Heart left ventricle (tissue), 16 donors: ENCODE results near the gene HSD11B2. TPM values are rescaled to one million over a fixed set of nuclear protein-coding genes. Genes with fewer than 3 reads are reported as not detected.

Experiments used
- ATAC-seq, 4 donors: fragments of 200-7000 bp; cut with Tn5 transposase; one replicate each; pipeline ENCODE4 v1.9.1; 2020 to 2022; ENCODE audit warnings: moderate library complexity in 4 of 4, mild to moderate bottlenecking in 3 of 4, moderate number of reproducible peaks in 1 of 4
- DNase-seq, 5 donors: peaks; one replicate each; pipeline ENCODE4 v3.0.0-alpha.2; 2020
- H3K27ac ChIP-seq, 12 donors: fragments of 200-600 bp; sonication (generic) in 4 of 12; one replicate each; pipeline versions ENCODE4 v1.5.0 to v1.8.0; 2016 to 2022; ENCODE audit warnings: mild to moderate bottlenecking in 2 of 12
- H3K27me3 ChIP-seq, 9 donors: fragments of 200-600 bp; sonication (generic) in 2 of 9; one replicate each; pipeline versions ENCODE4 v1.5.1 to v1.8.0; 2016 to 2022; ENCODE audit warnings: mild to moderate bottlenecking in 3 of 9
- H3K36me3 ChIP-seq, 9 donors: fragments of 200-600 bp; sonication (generic) in 2 of 9; one replicate each; pipeline versions ENCODE4 v1.5.0 to v1.8.0; 2018 to 2022; ENCODE audit warnings: mild to moderate bottlenecking in 2 of 9
- H3K4me1 ChIP-seq, 12 donors: fragments of 200-600 bp; sonication (generic) in 4 of 12; one replicate each; pipeline versions ENCODE4 v1.5.0 to v1.8.0; 2016 to 2022; ENCODE audit warnings: mild to moderate bottlenecking in 3 of 12
- H3K4me3 ChIP-seq, 12 donors: fragments of 200-600 bp; sonication (generic) in 4 of 12; one replicate each; pipeline versions ENCODE4 v1.5.0 to v1.8.0; 2017 to 2022; ENCODE audit warnings: mild to moderate bottlenecking in 9 of 12, moderate library complexity in 4 of 12
- H3K9me3 ChIP-seq, 12 donors: fragments of 200-600 bp; sonication (generic) in 4 of 12; one replicate each; pipeline versions ENCODE4 v1.5.0 to v1.8.0; 2016 to 2022; ENCODE audit warnings: mild to moderate bottlenecking in 1 of 12
- CTCF ChIP-seq, 12 donors: fragments of 200-600 bp; sonication (generic) in 4 of 12; IDR thresholded peaks; one replicate each; pipeline versions ENCODE4 v1.5.0 to v1.8.0; 2018 to 2022; ENCODE audit warnings: antibody characterized with exemption in 12 of 12, mild to moderate bottlenecking in 5 of 12
- POLR2A ChIP-seq, 2 donors: fragments of 450-650 bp; IDR thresholded peaks; one replicate each; pipeline ENCODE4 v1.6.1; 2017; ENCODE audit warnings: antibody characterized with exemption in 2 of 2, mild to moderate bottlenecking in 2 of 2, moderate library complexity in 2 of 2
- WGBS, 4 donors: extraction: QIAGEN DNeasy Blood & Tissue Kit in 2 of 4; methylation state at CpG; one replicate each; pipeline versions ENCODE4 v1.1.5 to v1.1.7; 2013 to 2018; 5-methylcytosine and 5-hydroxymethylcytosine counted together
- intact Hi-C, 10 donors: fragments of 100-400 bp; cut with DNase I; formaldehyde crosslinking; loops; one replicate each; pipeline versions ENCODE4 v1.11.1 to v1.14.2; 2022
- polyA plus RNA-seq, 2 donors: library from polyadenylated mRNA; stranded (reverse); fragments of 200-250 nt; gene quantifications; one replicate each; pipeline ENCODE4 v1.2.3, GENCODE V29; 2013
- total RNA-seq, 9 donors: library from RNA; depleted of rRNA in 2 of 9; stranded (reverse); fragments of >200 nt in 2 of 9; fragmentation: NEBNext Ultra II Directional in 3 of 9; extraction: Animal tissue kit (Norgen Biotek cat#: 25700) in 3 of 9; gene quantifications; one replicate each; pipeline versions ENCODE4 v1.1.0 to v1.2.4, GENCODE V29; 2016 to 2023
- donor health status: ischemic (EF 13 %, LVEDD 7.1; RV severe dilation, severe dysfunction).
- donor health status: healthy with polysubstance abuse.
- donor health status: DM: no; HTN: yes; CAD: no.
- donor health status: DM: no; HTN: no; CAD: no.
- donor health status: ischemic (EF 25% LVEDD 6.9; RV normal size, moderate dysfunction).
- donor health status: ischemic (EF 25% LVEDD 5.7; RV mildly dilated, moderate dysfunction).
- donor health status: healthy.
- donor health status: DM: yes; HTN: yes; CAD: no.
- donor health status: ischemic (EF 35%, LVEDD 5.7; RV mildly dilated, moderate dysfunction).
- donor health status: nonischemic (EF 11% LVEDD 7.7; RV severe dilation, severe dysfunction).
- donor health status: DM: yes; HTN: yes; CAD: no.
- donor health status: PGD.
- donor health status: ischemic (EF 29% LVEDD 5.4; RV normal size, mild dysfunction).
- donor health status: nonischemic (EF 23%, LVEDD 6.1; RV moderate dilation, normal function).

Gene HSD11B2
- total and polyA plus RNA-seq, 11 donors = 0.15 to 1.00 (median 0.39) TPM; not detected in 1

DNA sequence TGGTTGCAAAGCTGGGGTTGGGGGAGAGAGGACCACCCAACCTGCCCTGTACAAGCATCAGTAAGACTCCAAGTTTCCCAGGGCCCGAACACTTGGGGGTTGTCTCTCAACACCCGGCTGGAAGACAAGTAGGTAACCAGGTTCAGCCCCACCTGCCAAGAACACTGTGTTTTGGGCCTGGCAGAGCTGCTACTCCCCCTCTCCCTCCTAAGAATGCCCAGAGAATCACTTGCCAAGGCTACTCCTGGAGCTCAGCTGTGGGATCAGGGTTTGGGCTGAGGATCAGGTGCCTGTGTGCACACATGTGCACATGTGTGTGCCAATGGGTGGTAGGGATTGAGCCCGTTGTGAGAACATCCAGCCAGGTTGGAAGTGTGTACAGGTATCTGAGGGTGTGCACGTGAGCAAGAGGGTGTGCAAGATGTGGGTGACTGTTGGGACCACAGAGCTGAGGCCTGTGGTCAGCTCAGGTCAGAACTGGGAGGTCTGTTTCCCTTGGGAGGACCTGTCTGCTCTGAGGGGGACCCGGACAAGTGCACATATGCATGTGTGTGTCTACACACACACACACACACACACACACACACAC, 2.3 kb downstream of the HSD11B2 start:
- Histone ChIP-seq H3K4me1 (peaks cover 0 to 36% (median 14%) of the 10 kb centered on the region in 12 donors), H3K36me3 (peaks cover 0 to 18% (median 10%) of the 10 kb centered on the region in 9 donors), H3K27ac (no peak overlapping the region), H3K4me3 (no peak overlapping the region), H3K9me3 (no peaks in the 10 kb centered on the region), H3K27me3 (peaks cover 0 to 24% (median 0%) of the 10 kb centered on the region in 9 donors)
- 81 to 95% (median 94%) methylated on average over 4 to 5 of the region's 5 CpGs for WGBS, 4 donors
- DNase-seq = no peak
- ATAC-seq = no peak
- intact Hi-C loops = no loop called here
- TF ChIP-seq POLR2A (IDR thresholded peaks at IDR 0.05) (no peak), CTCF (IDR thresholded peaks at IDR 0.05) (no peak)

- intact Hi-C loops = no loop called here
- no peaks in the 10 kb centered on the region for H3K9me3 ChIP-seq
- ATAC-seq = no peak
- 94 to 97% (median 96%) methylated on average over 10 to 16 of the region's 16 CpGs for WGBS, 4 donors
- H3K27me3 ChIP-seq = no peaks in the 10 kb centered on the region
- no peak overlapping the region for H3K4me3 ChIP-seq
- H3K4me1 ChIP-seq = peaks cover 0 to 15% (median 5%) of the 10 kb centered on the region in 12 donors
- no peak for TF ChIP-seq CTCF (IDR thresholded peaks at IDR 0.05)
- no peak for TF ChIP-seq POLR2A (IDR thresholded peaks at IDR 0.05)
- no peak overlapping the region for H3K27ac ChIP-seq
- peaks cover 0 to 40% (median 27%) of the 10 kb centered on the region in 9 donors for H3K36me3 ChIP-seq
- DNase-seq = no peak
These were observed 4.8 kb downstream of the HSD11B2 start for GRCh38 chr16:67435758-67436164.

GRCh38 chr16:67436640-67437193, 5.8 kb downstream of the HSD11B2 start:
- H3K27ac ChIP-seq = no peak overlapping the region

More at GRCh38 chr16:67436640-67437193, 5.8 kb downstream of the HSD11B2 start:
- H3K4me1 ChIP-seq = peaks cover 0 to 17% (median 6%) of the 10 kb centered on the region in 12 donors
- peaks cover 0 to 50% (median 29%) of the 10 kb centered on the region in 9 donors for H3K36me3 ChIP-seq
- DNase-seq (no peak), ATAC-seq (no peak)
- 96 to 97% (median 96%) methylated on average over 19 to 23 of the region's 23 CpGs for WGBS, 4 donors
- no peaks in the 10 kb centered on the region for H3K9me3 ChIP-seq
- intact Hi-C loops = no loop called here
- H3K4me3 ChIP-seq = no peak overlapping the region
- no peaks in the 10 kb centered on the region for H3K27me3 ChIP-seq
- TF ChIP-seq CTCF (IDR thresholded peaks at IDR 0.05) = no peak
- no peak for TF ChIP-seq POLR2A (IDR thresholded peaks at IDR 0.05)
